Measurements from ENCODE around the gene CHST6. TPM values are rescaled to one million over a fixed set of nuclear protein-coding genes. Genes with fewer than 3 reads are reported as not detected.

Gene CHST6
- total RNA-seq, 4 donors from 2014 or later = under 0.01 to 3.9 (median 0.40) TPM

DNA sequence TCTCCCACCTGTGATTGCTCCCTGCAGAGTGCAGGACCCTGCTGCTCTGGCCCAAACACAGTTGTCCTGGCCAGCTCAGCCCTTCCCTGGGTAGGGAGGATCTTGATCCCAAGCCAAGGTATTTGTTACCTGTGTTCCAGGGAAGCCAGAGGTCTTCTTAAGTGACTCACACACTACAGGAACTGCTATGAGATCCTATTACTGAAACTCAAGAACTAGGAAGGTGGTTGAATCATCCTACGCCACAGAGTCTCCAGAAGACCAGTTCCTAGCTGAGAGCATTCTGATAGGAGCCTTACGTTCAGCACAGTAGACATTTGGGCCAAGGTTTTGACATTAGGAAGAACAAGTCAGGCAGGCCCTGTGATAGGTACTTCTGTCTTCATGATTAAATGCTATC, 12.0 kb downstream of the CHST6 start:
- TF ChIP-seq POLR2A (IDR thresholded peaks at IDR 0.05) (no peak), EP300 (IDR thresholded peaks at IDR 0.05) (no peak)
- TF ChIP-seq, protein P1, sequence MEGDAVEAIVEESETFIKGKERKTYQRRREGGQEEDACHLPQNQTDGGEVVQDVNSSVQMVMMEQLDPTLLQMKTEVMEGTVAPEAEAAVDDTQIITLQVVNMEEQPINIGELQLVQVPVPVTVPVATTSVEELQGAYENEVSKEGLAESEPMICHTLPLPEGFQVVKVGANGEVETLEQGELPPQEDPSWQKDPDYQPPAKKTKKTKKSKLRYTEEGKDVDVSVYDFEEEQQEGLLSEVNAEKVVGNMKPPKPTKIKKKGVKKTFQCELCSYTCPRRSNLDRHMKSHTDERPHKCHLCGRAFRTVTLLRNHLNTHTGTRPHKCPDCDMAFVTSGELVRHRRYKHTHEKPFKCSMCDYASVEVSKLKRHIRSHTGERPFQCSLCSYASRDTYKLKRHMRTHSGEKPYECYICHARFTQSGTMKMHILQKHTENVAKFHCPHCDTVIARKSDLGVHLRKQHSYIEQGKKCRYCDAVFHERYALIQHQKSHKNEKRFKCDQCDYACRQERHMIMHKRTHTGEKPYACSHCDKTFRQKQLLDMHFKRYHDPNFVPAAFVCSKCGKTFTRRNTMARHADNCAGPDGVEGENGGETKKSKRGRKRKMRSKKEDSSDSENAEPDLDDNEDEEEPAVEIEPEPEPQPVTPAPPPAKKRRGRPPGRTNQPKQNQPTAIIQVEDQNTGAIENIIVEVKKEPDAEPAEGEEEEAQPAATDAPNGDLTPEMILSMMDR (IDR thresholded peaks at IDR 0.05) = no peak
- DNase-seq (ENCODE audit: low spot score in 2 of 2) = no peak
- H3K27ac ChIP-seq = no peak overlapping the region
- WGBS, 2 donors = 95% methylated on average over 2 of the region's 2 CpGs
- H3K27me3 ChIP-seq = no peaks in the 10 kb centered on the region
- H3K4me1 ChIP-seq = no peaks in the 10 kb centered on the region
- H3K9me3 ChIP-seq = no peaks in the 10 kb centered on the region
- H3K36me3 ChIP-seq = no peaks in the 10 kb centered on the region
- no peak overlapping the region for H3K4me3 ChIP-seq

- no peaks in the 10 kb centered on the region for H3K36me3 ChIP-seq
- no peaks in the 10 kb centered on the region for H3K27me3 ChIP-seq
- no peak overlapping the region for H3K27ac ChIP-seq
- 74 to 76% methylated on average over 14 of the region's 14 CpGs for WGBS, 2 donors
- H3K4me3 ChIP-seq = no peak overlapping the region
- no peaks in the 10 kb centered on the region for H3K9me3 ChIP-seq
- H3K4me1 ChIP-seq = no peaks in the 10 kb centered on the region
- TF ChIP-seq POLR2A (IDR thresholded peaks at IDR 0.05) = no peak
- TF ChIP-seq EP300 (IDR thresholded peaks at IDR 0.05) = no peak
- TF ChIP-seq, protein P1 (IDR thresholded peaks at IDR 0.05) = no peak
- no peak for DNase-seq (ENCODE audit: low spot score in 2 of 2)
Observed at GRCh38 chr16:75482434-75483205, 12.6 kb downstream of the CHST6 start.

GRCh38 chr16:75481475-75481874, 13.8 kb downstream of the CHST6 start:
- H3K27ac ChIP-seq = no peak overlapping the region
- no peaks in the 10 kb centered on the region for H3K4me1 ChIP-seq
- no peaks in the 10 kb centered on the region for H3K36me3 ChIP-seq
- no peaks in the 10 kb centered on the region for H3K9me3 ChIP-seq
- no peaks in the 10 kb centered on the region for H3K27me3 ChIP-seq
- no peak overlapping the region for H3K4me3 ChIP-seq
- DNase-seq (ENCODE audit: low spot score in 2 of 2) = no peak
- 81 to 85% methylated on average over 7 of the region's 7 CpGs for WGBS, 2 donors
- TF ChIP-seq EP300 (IDR thresholded peaks at IDR 0.05) (no peak), POLR2A (IDR thresholded peaks at IDR 0.05) (no peak)
- TF ChIP-seq, protein P1 (IDR thresholded peaks at IDR 0.05) = no peak

DNA sequence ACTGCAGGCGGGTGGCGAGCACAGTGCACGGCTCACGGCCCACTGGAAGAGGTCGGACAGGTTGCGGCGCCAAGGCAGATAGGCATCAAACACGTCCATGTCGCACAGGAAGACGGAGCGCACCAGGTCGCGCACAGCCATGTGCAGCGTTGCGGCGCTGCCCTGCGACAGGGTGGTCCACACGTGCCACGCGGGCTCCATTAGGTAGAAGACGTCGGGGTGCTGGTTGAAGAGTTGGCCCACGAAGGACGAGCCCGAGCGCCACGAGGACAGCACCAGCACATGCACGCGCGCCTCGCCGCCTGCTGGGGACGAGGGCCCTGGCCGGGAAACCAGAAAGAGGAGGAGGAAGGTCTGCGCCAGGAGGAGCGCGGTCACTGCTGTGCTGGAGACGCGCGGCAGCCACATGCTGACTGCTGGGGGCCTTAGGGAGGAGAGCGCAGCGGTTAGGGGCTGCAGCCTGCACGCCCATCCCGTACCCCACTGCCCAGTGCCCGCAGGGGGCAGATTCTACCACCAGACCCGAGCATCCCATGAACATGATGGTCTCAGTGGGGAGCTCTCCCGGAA, 15.7 kb downstream of the CHST6 start:
- TF ChIP-seq, protein P1 (IDR thresholded peaks at IDR 0.05) = no peak
- no peak for TF ChIP-seq POLR2A (IDR thresholded peaks at IDR 0.05)
- TF ChIP-seq EP300 (IDR thresholded peaks at IDR 0.05) = no peak
- WGBS, 2 donors = 94 to 97% methylated on average over 40 to 47 of the region's 47 CpGs
- no peak overlapping the region for H3K4me3 ChIP-seq
- H3K36me3 ChIP-seq = no peaks in the 10 kb centered on the region
- H3K27me3 ChIP-seq = no peaks in the 10 kb centered on the region
- DNase-seq (ENCODE audit: low spot score in 2 of 2) = no peak
- no peaks in the 10 kb centered on the region for H3K4me1 ChIP-seq
- H3K27ac ChIP-seq = no peak overlapping the region
- no peaks in the 10 kb centered on the region for H3K9me3 ChIP-seq
